K562 (cell line): Measurements from ENCODE around the gene ATOH1. TPM values are rescaled to one million over a fixed set of nuclear protein-coding genes. Genes with fewer than 3 reads are reported as not detected.

Experiments
- ATAC-seq: fragments of 200-7000 bp; cut with Tn5 transposase; 3 replicates; pipeline ENCODE4 v1.9.1; 2020; ENCODE audit warnings: moderate library complexity
- Bru-seq: library from RNA; stranded (reverse); fragments of 400-500 nt; gene quantifications from one replicate; lab custom pipeline; 2021; lab: Mats Ljungman, UMichigan
- BruChase-seq, 2 experiments: library from RNA; stranded (reverse); fragments of 400-500 nt; gene quantifications; one replicate each; lab custom pipeline; 2021; lab: Mats Ljungman, UMichigan
- BruUV-seq: library from RNA; stranded (reverse); fragments of 400-500 nt; replicated peaks from 2 replicates; lab custom pipeline; 2021; lab: Mats Ljungman, UMichigan
- CTCF ChIA-PET: fragments of 300-600 bp; formaldehyde crosslinking; extraction: SDS; loops from one replicate; lab custom pipeline; 2021; ENCODE audit warnings: low intra/inter-chr PET ratio; lab: Yijun Ruan, JAX
- POLR2A ChIA-PET: fragments of 300-600, 350-650 bp; sonication (Branson Sonifier 250); formaldehyde crosslinking; extraction: SDS; loops from one replicate; lab custom pipeline; 2021; ENCODE audit warnings: antibody characterized with exemption, inconsistent platforms; lab: Yijun Ruan, JAX
- DNase-seq, 4 experiments: peaks; one replicate each; pipeline versions ENCODE4 v3.0.0 to v3.0.0-alpha.2; 2011 to 2018; ENCODE audit warnings: low spot score in 3 of 4, mixed read lengths in 3 of 4; ENCODE audit errors: extremely low read depth in 1 of 4
- FAIRE-seq: peaks from 2 replicates; lab custom pipeline; 2011; peaks lifted over from hg19 to GRCh38; lab: Jason Lieb, UNC
- H2AFZ ChIP-seq: 2 replicates; pipeline ENCODE4 v1.6.0; 2011; ENCODE audit warnings: low read depth, low read length, control low read depth, inconsistent platforms
- H3K27ac ChIP-seq: fragments of 200-600 bp; 3 replicates; pipeline ENCODE4 v1.8.0; 2011; ENCODE audit warnings: low read depth, mild to moderate bottlenecking, control low read depth, inconsistent platforms, low read length, moderate library complexity, mixed read lengths; ENCODE audit errors: extremely low read depth
- H3K27me3 ChIP-seq, 2 experiments: fragments of 300-600 bp in 1 of 2; 2 replicates in 1 of 2; 3 replicates in 1 of 2; pipeline versions ENCODE4 v1.6.0 to v1.8.0; 2011; ENCODE audit warnings: inconsistent platforms in 2 of 2, low read length in 2 of 2, mild to moderate bottlenecking in 1 of 2, mixed read lengths in 1 of 2, moderate library complexity in 1 of 2; ENCODE audit not compliant: control insufficient read depth in 2 of 2, insufficient read depth in 2 of 2
- H3K36me3 ChIP-seq: fragments of 300-600 bp; 3 replicates; pipeline ENCODE4 v1.8.0; 2011; ENCODE audit warnings: mild to moderate bottlenecking, low read length, inconsistent platforms; ENCODE audit not compliant: control insufficient read depth, insufficient read depth
- H3K4me1 ChIP-seq, 2 experiments: fragments of 200-600 bp in 1 of 2; replicated peaks in 1 of 2; 2 replicates in 1 of 2; 3 replicates in 1 of 2; pipeline versions ENCODE4 v1.5.1 to v1.8.0; 2011; ENCODE audit warnings: inconsistent platforms in 2 of 2, low read length in 2 of 2, mild to moderate bottlenecking in 1 of 2, mixed read lengths in 1 of 2, moderate library complexity in 1 of 2; ENCODE audit not compliant: control insufficient read depth in 2 of 2, insufficient read depth in 2 of 2
- H3K4me2 ChIP-seq: 2 replicates; pipeline ENCODE4 v1.6.1; 2011; ENCODE audit warnings: low read length, control low read depth, inconsistent platforms, mixed read lengths; ENCODE audit not compliant: insufficient read depth
- H3K4me3 ChIP-seq: fragments of 200-600 bp; sonication (generic), shearing (Covaris generic); 2 replicates; pipeline ENCODE4 v1.5.1; 2016; ENCODE audit warnings: control low read depth, inconsistent platforms
- H3K79me2 ChIP-seq: fragments of 200-600 bp; 3 replicates; pipeline ENCODE4 v1.8.0; 2011; ENCODE audit warnings: low read length, inconsistent platforms; ENCODE audit not compliant: control insufficient read depth, insufficient read depth
- H3K9ac ChIP-seq, 2 experiments: 2 replicates each; pipeline versions ENCODE4 v1.6.0 to v1.6.1; 2011; ENCODE audit warnings: low read depth in 2 of 2, low read length in 2 of 2, control low read depth in 1 of 2, inconsistent platforms in 1 of 2, mild to moderate bottlenecking in 1 of 2, mixed read lengths in 1 of 2; ENCODE audit not compliant: insufficient read depth in 1 of 2
- H3K9me1 ChIP-seq: one replicate; pipeline ENCODE4 v1.6.0; 2011; ENCODE audit warnings: inconsistent platforms, mild to moderate bottlenecking, low read length, moderate library complexity; ENCODE audit not compliant: control insufficient read depth, insufficient read depth
- H3K9me3 ChIP-seq: replicated peaks from 2 replicates; pipeline ENCODE4 v1.5.1; 2011; ENCODE audit warnings: low read depth, low read length, inconsistent platforms; ENCODE audit not compliant: control insufficient read depth, insufficient read depth
- H4K20me1 ChIP-seq: replicated peaks from 2 replicates; pipeline ENCODE4 v1.6.1; 2011; ENCODE audit warnings: low read length, inconsistent platforms, mixed read lengths; ENCODE audit not compliant: control insufficient read depth, insufficient read depth
- STAT5A ChIP-seq: IDR thresholded peaks from 2 replicates; pipeline ENCODE4 v1.6.1; 2012; ENCODE audit warnings: low read length, inconsistent platforms, borderline replicate concordance
- WGBS: fragments of 100-300 bp; shearing (Covaris generic); methylation state at CpG from one replicate; pipeline ENCODE4 v1.1.6; 2016; ENCODE audit warnings: low coverage, mixed read lengths; ENCODE audit not compliant: insufficient coverage; ENCODE audit errors: missing lambda C conversion rate; 5-methylcytosine and 5-hydroxymethylcytosine counted together
- in situ Hi-C: fragments of 300-500 bp; cut with MboI; formaldehyde crosslinking; loops from 4 replicates; pipeline ENCODE4 v1.15.0; 2018; ENCODE audit warnings: inconsistent platforms, mixed read lengths
- intact Hi-C: fragments of 100-400 bp; cut with micrococcal nuclease; formaldehyde crosslinking; loops from 2 replicates; pipeline ENCODE4 v1.14.2; 2022
- long read RNA-seq, 3 experiments: library from polyadenylated mRNA in 2 of 3; library from RNA in 1 of 3; unstranded in 2 of 3; stranded (forward) in 1 of 3; transcript quantifications; one replicate each; pipeline ENCODE4 v2.0.0, GENCODE V29; 2019 to 2022
- polyA minus RNA-seq, 3 experiments: library from RNA; depleted of rRNA, polyadenylated mRNA; stranded (reverse); fragments of >200 nt; gene quantifications; 2 replicates each; pipeline ENCODE4 v1.2.3, GENCODE V29; 2011
- polyA plus RNA-seq, 8 experiments: library from polyadenylated mRNA; depleted of rRNA in 4 of 8; stranded (reverse) in 5 of 8; unstranded in 3 of 8; fragments of >200 nt; fragmentation: Nextera tagmentation in 2 of 8; fragmentation: Illumina TruSeq in 1 of 8; extraction: Ambion mirVana in 2 of 8; extraction: Trizol in 1 of 8; gene quantifications; 2 replicates each; pipeline versions ENCODE4 v1.2.1 to v1.2.3, GENCODE V29; 2011 to 2014; ENCODE audit warnings: inconsistent platforms in 1 of 8, missing spikeins in 1 of 8
- total RNA-seq, 7 experiments: library from RNA; depleted of rRNA in 6 of 7; stranded (reverse); fragments of >200 nt in 6 of 7; fragmentation: Illumina TruSeq in 2 of 7; extraction: Trizol in 2 of 7; gene quantifications; 2 replicates each; pipeline versions ENCODE4 v1.2.1 to v1.2.3, GENCODE V29; 2011 to 2021; ENCODE audit warnings: low replicate concordance in 1 of 7
- TF ChIP-seq, protein P1 (sequence below): fragments of 450-650 bp; IDR thresholded peaks from 2 replicates; pipeline ENCODE4 v1.6.1; 2016; ENCODE audit warnings: low read depth, mild to moderate bottlenecking, moderate library complexity

Gene ATOH1, protein sequence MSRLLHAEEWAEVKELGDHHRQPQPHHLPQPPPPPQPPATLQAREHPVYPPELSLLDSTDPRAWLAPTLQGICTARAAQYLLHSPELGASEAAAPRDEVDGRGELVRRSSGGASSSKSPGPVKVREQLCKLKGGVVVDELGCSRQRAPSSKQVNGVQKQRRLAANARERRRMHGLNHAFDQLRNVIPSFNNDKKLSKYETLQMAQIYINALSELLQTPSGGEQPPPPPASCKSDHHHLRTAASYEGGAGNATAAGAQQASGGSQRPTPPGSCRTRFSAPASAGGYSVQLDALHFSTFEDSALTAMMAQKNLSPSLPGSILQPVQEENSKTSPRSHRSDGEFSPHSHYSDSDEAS
- not detected in 2 replicates for total RNA-seq (2011; cell fraction: chromatin; rRNA removed; ENCODE audit: low replicate concordance)
- not detected in 2 replicates for total RNA-seq (2011; cell fraction: nucleolus; rRNA removed)
- not detected in 2 replicates for total RNA-seq (2011; cell fraction: nucleoplasm; rRNA removed)
- total RNA-seq (2014; rRNA removed) (not detected in 2 replicates), total RNA-seq (2014; rRNA removed; fragmentation: Illumina TruSeq; extraction: Trizol) (not detected in 2 replicates), total RNA-seq (2015; rRNA removed; fragmentation: Illumina TruSeq; extraction: Trizol) (not detected in 2 replicates), total RNA-seq (2021) (not detected in 2 replicates), polyA plus RNA-seq (2011; rRNA removed) (not detected in 2 replicates), polyA plus RNA-seq (2014; fragmentation: Illumina TruSeq; extraction: Trizol) (not detected in 2 replicates), polyA plus RNA-seq (2014; fragmentation: Nextera tagmentation; extraction: Ambion mirVana) (not detected), polyA plus RNA-seq (2014; rRNA removed) (not detected in 2 replicates), polyA minus RNA-seq (2011; rRNA and poly(A)+ RNA removed) (not detected in 2 replicates), Bru-seq, nascent RNA (not detected), BruChase-seq, experiment 1, labeled RNA remaining after a 2-hour chase (not detected), BruChase-seq, experiment 2, labeled RNA remaining after a 6-hour chase (not detected)
- polyA plus RNA-seq (2011; cell fraction: cytosol; rRNA removed), result not detected in 2 replicates
- polyA plus RNA-seq (2011; cell fraction: nucleus; rRNA removed), result not detected in 2 replicates
- polyA plus RNA-seq (2012), result not detected in 2 replicates
- polyA minus RNA-seq (2011; cell fraction: cytosol; rRNA and poly(A)+ RNA removed), result not detected in 2 replicates
- not detected in 2 replicates for polyA minus RNA-seq (2011; cell fraction: nucleus; rRNA and poly(A)+ RNA removed)
- long read RNA-seq, experiment 1, result 0 reads
- long read RNA-seq, experiment 2, result 0 reads
- long read RNA-seq, experiment 3, result 0 reads

DNA sequence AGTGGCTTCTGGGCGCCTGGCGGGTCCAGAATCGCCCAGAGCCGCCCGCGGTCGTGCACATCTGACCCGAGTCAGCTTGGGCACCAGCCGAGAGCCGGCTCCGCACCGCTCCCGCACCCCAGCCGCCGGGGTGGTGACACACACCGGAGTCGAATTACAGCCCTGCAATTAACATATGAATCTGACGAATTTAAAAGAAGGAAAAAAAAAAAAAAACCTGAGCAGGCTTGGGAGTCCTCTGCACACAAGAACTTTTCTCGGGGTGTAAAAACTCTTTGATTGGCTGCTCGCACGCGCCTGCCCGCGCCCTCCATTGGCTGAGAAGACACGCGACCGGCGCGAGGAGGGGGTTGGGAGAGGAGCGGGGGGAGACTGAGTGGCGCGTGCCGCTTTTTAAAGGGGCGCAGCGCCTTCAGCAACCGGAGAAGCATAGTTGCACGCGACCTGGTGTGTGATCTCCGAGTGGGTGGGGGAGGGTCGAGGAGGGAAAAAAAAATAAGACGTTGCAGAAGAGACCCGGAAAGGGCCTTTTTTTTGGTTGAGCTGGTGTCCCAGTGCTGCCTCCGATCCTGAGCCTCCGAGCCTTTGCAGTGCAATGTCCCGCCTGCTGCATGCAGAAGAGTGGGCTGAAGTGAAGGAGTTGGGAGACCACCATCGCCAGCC is at the start of gene ATOH1:
ATOH1 (plus strand) TSS at position 422 of the 663 bp plus-strand sequence; CDS start at position 596, 174 bp downstream.
- ChIA-PET POLR2A (interaction anchor here (0.7 kb wide), 1 partner anchor 340 kb away, joined by 3 read pairs; no protein-coding TSS in a partner anchor), CTCF (no interaction called here)
- Histone ChIP-seq H3K79me2 (no peaks in the 10 kb centered on the region), H3K9me1 (no peaks in the 10 kb centered on the region), H4K20me1 (no peaks in the 10 kb centered on the region), H3K27me3 (peaks cover 23 to 34% of the 10 kb centered on the region in 2 experiments; a peak in 4 of 5 replicates), H3K9me3 (no peaks in the 10 kb centered on the region), H3K9ac (no peak within 1 kb of the TSS; a peak in 1 of 4 replicates), H3K4me3 (no peak within 1 kb of the TSS), H3K4me1 (peaks cover 0 to 20% of the 10 kb centered on the region in 2 experiments; a peak in 2 of 5 replicates), H3K4me2 (no peak within 1 kb of the TSS), H2AFZ (no peak within 1 kb of the TSS), H3K27ac (no peak within 1 kb of the TSS), H3K36me3 (no peaks in the 10 kb centered on the region)
- FAIRE-seq (no peak), ATAC-seq (peak; percentile 46; the same call in 2 of the 3 replicates), DNase-seq (peak in 1 of 4 experiments; percentile 13)
- in situ Hi-C loops, result no loop called here
- TF ChIP-seq, protein P1, sequence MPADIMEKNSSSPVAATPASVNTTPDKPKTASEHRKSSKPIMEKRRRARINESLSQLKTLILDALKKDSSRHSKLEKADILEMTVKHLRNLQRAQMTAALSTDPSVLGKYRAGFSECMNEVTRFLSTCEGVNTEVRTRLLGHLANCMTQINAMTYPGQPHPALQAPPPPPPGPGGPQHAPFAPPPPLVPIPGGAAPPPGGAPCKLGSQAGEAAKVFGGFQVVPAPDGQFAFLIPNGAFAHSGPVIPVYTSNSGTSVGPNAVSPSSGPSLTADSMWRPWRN, result peak; percentile 80; the same call in 1 of the 2 replicates
- no peak for TF ChIP-seq STAT5A
- intact Hi-C loops, result no loop called here
- 2% methylated on average over 39 of the region's 46 CpGs for WGBS
- no TSS peak for BruUV-seq
